ENCODE data around the gene LMTK3. TPM values are rescaled to one million over a fixed set of nuclear protein-coding genes. Genes with fewer than 3 reads are reported as not detected.

The LMTK3 gene
- total RNA-seq, 1 donor from 2014 or later: 4.2 TPM

DNA sequence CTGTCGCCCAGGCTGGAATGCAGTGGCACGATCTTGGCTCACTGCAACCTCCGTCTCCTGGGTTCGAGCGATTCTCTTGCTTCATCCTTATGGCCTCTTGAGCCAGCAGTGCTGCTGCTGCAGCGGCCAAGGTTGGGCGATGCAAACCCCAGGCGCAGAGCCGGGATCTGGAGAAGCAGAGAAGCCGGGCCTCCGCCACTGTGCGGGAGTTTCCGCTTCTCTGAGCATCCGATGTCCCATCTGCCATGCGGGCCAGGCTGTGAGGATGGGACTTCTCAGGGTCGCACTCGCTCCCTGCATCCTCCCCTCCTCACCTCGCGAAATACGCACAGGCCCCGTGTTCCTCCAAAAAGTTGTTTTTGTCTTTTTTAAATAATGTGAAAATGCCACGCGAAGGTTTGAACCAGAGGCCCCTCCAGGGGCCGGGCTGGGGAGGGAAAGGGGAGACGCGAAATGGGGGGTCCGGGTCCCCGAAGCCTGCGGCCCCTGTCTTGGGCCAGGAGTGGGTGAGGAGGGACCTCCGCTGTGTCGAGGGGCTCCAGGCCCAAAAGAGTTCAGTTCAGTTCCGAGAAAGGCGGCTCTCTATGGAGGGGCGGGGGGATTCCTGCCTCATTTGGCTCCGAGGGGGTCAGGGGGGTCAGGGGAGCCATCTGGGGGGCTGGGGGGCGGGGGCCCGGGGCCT, 26.6 kb downstream of the LMTK3 start:
- TF ChIP-seq, protein P1, sequence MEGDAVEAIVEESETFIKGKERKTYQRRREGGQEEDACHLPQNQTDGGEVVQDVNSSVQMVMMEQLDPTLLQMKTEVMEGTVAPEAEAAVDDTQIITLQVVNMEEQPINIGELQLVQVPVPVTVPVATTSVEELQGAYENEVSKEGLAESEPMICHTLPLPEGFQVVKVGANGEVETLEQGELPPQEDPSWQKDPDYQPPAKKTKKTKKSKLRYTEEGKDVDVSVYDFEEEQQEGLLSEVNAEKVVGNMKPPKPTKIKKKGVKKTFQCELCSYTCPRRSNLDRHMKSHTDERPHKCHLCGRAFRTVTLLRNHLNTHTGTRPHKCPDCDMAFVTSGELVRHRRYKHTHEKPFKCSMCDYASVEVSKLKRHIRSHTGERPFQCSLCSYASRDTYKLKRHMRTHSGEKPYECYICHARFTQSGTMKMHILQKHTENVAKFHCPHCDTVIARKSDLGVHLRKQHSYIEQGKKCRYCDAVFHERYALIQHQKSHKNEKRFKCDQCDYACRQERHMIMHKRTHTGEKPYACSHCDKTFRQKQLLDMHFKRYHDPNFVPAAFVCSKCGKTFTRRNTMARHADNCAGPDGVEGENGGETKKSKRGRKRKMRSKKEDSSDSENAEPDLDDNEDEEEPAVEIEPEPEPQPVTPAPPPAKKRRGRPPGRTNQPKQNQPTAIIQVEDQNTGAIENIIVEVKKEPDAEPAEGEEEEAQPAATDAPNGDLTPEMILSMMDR (conservative IDR thresholded peaks at IDR 0.05; ENCODE audit: low read depth, low read length): no peak
- no peak for DNase-seq (ENCODE audit: low read depth)
- no peak overlapping the region for H3K4me3 ChIP-seq (ENCODE audit: low read depth, low read length)

DNA sequence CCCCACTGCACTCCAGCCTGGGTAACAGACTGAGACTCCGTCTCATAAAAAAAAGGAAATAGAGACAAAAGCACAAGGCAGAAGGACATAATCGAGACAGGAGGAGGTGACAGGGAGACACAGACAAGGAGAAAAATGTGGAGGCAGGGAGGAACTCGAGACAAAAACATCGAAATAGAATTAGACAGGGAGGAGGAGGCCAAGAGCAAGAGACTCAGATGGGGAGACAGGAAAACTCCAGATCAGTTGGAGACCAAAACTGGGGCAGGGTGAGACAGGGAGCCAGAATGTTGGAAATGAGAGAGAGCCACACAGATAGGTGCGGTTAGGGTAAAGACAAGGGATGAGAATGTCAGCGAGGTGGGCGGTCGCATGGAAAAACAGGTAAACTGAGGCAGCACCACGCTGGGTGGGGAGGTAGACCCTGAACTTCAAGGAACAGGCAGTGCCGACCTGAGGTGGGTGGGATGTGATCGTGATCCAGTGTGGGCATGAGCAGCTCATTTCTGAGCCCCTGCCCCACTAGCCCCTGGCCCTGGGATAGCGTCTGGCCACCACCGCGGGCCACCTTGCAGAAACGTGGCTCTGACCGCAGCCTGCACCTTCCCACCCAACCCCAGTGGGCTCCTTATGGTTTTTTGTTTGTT, 27.3 kb downstream of the LMTK3 start:
- TF ChIP-seq, protein P1 (conservative IDR thresholded peaks at IDR 0.05; ENCODE audit: low read depth, low read length): no peak
- DNase-seq (ENCODE audit: low read depth): no peak
- H3K4me3 ChIP-seq (ENCODE audit: low read depth, low read length): no peak overlapping the region

DNA sequence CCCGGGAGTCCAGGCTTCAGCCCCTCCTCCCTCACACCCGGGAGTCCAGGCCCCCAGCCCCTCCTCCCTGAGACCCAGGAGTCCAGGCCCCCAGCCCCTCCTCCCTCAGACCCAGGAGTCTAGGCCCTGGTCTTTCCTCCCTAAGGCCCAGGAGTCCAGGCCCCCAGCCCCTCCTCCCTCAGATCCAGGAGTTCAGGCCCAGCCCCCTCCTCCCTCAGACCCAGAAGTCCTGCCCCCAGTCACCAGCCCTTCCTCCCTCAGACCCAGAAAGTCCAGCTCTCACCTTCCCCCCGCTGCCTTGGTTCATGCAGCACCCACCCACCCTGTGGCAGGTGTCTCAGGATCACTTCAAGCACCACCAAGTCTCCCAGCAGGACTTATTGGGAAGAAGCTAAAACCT, 28.3 kb downstream of the LMTK3 start:
- TF ChIP-seq, protein P1 (conservative IDR thresholded peaks at IDR 0.05; ENCODE audit: low read depth, low read length): no peak
- DNase-seq (ENCODE audit: low read depth): no peak
- H3K4me3 ChIP-seq (ENCODE audit: low read depth, low read length): no peak overlapping the region

DNA sequence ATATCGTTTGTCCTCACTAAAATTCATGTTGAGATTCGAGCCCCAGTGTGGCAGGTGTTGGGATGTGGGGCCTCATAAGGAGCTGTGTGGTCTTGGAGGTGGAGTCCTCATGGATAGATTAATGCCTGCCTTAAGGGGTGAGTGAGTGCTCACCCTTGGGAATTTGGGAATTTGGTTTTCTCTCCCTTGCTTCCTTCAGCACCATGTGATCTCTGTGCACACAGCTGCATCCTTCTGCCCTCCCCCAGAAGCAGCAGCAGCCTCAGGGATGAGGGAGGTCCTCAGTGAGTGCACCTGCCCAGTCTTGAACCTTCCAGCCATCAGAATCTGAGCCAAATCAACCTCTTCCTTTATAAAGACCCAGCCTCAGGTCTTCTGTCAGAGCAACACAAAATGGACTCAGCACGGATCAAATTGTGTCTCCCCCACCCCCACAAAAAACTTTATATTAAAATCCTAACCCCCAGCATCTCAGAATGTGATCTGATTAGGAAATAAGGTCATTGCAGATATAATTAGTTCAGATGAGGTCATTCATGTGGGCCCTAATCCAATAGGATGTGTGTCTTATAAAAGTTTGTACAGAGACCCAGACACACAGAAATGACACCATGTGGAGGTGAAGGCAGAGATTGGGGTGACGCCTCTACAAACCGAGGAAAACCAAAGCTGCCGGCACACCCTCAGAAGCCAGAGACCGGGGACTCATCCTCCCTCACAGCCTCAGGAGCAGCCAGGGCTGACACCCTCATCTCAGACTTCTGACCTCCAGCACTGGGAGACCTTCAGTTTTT, 29.6 kb downstream of the LMTK3 start:
- H3K4me3 ChIP-seq (ENCODE audit: low read depth, low read length): no peak overlapping the region
- TF ChIP-seq, protein P1 (conservative IDR thresholded peaks at IDR 0.05; ENCODE audit: low read depth, low read length): no peak
- no peak for DNase-seq (ENCODE audit: low read depth)

DNA sequence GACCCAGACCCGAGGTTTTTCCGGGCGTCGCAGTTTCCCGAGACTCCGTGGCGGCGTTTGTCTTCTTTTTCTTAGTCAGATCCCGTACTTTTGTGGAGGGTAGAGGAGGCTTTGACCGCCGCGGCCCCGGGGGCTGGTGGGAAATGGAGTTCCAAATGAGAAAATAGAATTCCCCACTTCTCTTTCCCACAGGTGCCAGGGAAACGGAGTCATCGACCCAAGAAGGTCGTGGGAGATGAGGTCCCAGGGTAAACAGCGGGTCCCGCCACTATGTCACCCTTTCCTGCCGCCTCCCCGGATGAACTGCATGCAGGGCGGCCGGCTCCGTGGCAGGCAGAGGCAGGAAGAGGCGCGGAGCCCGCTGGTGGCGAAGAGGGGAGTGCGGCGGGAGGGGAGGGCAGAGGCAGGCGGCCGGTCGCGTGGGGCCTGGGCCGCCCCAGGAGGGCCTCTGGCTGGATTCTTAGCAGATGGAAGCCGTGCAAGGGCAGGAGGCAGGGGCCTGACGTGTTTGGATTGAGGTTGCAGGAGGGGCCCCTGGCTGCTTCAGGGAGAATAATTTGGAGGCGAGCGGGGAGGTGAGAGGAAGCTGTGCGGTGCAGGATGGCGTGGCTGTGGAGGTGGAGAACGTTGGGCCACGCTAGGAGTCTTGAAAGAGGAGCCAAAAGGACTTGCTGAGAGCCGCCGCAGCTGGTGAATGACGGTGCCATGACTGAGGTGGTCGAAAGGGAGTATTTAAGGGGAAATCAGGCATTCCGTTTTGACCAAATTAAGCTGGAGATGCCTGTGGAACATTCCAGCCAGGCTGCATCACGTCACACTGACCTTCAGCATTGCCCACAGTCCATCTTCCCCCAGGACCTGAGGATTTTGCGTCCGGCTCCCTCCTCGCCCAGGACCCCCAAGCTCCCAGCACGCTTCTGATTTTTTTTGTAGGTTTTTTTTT, 30.8 kb downstream of the LMTK3 start:
- no peak overlapping the region for H3K4me3 ChIP-seq (ENCODE audit: low read depth, low read length)
- no peak for DNase-seq (ENCODE audit: low read depth)

DNA sequence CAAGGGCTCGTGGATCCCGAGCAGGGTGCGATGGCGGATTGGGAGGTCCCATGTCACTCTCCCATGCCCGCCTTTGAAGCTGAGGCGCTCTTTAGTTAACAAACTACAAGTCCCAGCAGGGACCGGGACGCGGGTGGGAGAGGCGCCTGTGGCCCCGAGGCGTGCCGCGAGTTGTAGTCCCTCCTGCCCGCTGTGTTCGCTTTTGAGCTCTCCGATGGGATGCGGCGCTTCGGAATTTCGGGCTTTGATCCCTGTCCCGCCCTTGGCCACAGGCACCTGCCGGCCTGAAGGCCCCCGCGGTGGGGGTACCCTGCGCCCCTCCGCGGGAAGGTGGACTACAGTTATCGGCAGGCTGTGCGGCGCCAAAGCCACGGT, 31.5 kb downstream of the LMTK3 start:
- no peak overlapping the region for H3K4me3 ChIP-seq (ENCODE audit: low read depth, low read length)
- TF ChIP-seq, protein P1 (conservative IDR thresholded peaks at IDR 0.05; ENCODE audit: low read depth, low read length): no peak
- DNase-seq (ENCODE audit: low read depth): no peak

More for the DNA sequence above, 30.8 kb downstream of the LMTK3 start:
- TF ChIP-seq, protein P1 (conservative IDR thresholded peaks at IDR 0.05; ENCODE audit: low read depth, low read length): no peak
